ENCODE data around the gene ZNF580. TPM values are rescaled to one million over a fixed set of nuclear protein-coding genes. Genes with fewer than 3 reads are reported as not detected.

The ZNF580 gene, protein sequence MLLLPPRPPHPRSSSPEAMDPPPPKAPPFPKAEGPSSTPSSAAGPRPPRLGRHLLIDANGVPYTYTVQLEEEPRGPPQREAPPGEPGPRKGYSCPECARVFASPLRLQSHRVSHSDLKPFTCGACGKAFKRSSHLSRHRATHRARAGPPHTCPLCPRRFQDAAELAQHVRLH
- polyA plus RNA-seq (ENCODE audit: insufficient read length in 3 of 3): 10 to 100 TPM; 33.3 to 39.6 (median 38.2) TPM

DNA sequence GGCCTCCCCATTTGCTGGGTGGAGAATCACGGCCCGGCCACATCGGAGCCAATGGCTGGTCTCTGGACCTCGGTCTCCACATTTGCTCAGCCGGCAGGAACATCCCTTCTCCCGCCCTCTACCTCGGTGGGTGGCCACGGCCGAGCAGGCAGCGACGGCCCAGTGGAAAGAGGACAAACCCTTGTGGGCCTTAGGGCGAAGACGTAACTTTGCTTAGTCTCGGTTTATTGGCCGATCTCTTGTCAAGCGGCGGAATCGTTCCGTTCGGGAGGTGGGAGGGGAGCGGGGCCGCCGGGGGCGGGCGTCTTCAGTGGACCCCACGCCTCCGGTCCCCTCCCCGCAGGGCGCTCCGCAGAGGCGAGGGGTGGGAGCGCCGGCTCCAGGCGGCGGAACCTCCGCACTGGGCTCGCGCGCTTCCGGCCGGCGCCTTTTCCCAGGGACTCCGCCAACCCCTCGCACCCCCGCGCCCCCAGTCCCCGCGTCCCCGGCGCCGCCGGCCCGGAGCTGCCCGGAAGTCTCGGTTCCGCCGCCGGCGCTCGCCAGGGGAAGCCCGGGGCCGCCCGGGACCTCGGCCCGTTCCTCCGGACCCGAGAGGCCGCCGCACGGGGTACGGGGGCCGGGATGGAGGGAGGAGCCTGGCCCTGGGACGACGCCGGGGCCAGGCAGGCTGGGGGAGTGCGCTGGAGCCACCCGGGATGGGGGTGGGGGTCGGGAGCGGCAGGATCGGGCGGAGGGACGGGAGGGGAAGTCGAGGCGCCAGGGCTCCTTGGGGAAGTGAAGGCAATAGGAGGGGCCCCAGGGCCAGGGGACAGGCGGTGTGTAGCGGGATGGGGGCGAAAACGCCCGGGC is at the start of gene ZNF580:
TSS of gene ZNF580 (plus strand) at position 426 of the 849 bp plus-strand sequence. CDS start 1,507 bp downstream, outside the sequence.
- DNase-seq (ENCODE audit: low read depth in 3 of 3, low spot score in 2 of 3): no peak

DNA sequence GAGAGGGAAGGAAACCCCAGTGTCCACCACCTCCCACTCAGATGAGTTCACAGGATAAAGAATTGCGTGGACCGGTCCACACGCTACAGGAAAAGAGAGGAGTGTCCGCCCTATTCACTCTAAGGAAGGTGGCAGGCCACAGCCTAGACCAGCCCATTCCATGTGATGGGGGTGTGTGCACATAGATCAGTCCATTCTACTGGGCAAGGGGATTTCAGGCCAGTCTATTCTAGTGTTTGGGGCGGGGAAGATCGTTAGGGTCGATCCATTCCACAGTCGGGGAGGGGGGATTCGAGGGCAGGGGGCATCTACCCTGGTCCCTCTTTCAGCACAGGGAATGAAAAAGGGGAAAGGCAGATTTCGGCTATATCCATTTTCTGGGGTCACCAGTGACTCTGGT is 49.2 kb upstream of the ZNF580 start:
- no peak for DNase-seq (ENCODE audit: low read depth in 3 of 3, low spot score in 2 of 3)

DNA sequence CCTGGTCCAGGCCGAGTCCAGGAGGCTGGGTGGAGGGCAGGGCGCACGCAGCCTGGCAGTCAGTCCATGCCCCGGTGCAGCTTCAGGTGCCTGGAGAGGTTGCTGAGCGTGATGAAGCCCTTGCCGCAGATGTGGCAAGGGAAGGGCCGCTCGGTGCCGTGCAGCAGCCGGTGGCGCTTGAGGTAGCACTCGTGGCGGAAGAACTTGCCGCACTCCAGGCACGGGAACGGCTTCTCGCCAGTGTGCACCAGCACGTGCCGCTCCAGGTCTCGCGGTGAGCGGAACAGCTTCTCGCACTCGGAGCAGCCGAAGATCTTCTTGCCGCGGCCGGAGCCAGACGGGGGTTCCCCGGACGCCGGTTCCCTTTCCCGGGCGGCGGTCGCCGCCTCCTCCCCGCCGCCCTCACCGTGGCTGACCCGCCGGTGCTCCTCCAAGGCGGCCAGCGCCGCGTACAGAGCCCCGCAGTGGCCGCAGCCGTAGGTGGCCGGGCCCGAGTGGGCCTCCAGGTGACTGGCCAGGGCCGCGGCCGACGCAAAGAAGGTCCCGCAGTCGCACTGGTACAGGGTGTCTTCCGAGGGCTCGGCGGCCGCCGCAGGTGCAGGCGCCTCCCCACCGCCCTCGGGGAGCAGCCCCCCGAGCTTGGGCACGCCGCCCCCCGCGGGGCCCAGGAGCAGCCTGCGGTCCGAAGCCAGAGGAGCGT is 48.3 kb upstream of the ZNF580 start:
- DNase-seq (ENCODE audit: low read depth in 3 of 3, low spot score in 2 of 3): no peak

DNA sequence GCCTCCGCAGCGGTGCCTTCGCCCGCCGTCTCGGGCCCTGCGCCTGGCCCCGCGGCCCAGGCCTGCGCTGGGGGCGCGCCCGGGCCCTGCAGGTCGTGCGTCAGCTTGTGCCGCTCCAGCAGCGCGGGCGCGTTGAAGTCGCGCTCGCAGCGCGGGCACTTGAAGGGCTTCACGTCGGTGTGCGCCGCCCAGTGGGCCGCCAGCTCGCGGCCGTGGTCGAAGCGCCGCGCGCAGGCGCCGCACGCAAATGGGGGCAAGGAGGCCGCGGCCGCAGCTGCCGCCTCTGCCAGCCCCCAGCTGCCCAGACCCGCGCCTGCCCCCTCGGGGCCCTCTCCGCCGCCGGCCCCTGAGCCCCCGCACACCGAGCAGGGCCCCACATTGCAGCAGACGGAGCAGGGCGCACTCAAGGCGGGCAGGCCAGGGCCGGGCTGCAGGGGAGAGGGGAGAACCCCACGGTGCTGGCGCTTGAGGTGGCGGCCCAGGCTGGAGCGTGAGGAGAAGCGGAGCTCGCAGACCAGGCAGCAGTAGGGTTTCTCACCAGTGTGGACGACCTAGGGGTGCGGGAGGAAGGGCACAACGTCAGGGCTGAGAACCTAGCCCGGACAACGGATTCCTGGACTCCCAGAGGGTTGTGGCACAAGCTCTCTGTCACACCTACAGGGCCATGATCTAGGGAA is 47.6 kb upstream of the ZNF580 start:
- no peak for DNase-seq (ENCODE audit: low read depth in 3 of 3, low spot score in 2 of 3)

DNA sequence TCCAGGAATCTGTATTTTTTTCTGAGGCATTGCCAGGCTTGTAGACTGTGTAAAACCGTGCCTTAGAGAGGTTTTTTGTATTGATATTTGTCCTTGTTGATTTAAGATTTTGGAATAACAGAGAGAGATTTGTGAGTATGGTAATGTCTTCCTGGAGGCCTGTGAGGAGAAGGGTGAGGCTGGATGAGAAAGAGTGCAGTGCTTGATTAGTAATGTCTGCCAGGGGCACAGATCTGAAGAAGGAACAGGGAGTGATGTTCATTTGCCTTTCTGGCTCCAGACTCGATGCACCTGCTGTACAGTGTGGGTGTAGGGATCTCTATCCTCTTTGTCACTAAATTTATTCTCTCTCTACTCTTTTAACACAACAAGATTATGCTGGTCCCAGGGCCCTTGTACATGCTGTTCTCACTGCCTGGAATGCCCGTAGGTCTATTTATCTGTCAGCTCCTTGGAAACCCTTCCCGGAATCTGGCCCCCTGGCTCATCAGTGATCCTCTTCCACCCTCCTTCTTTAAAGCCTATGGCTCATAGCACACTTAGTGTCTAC is 45.7 kb upstream of the ZNF580 start:
- no peak for DNase-seq (ENCODE audit: low read depth in 3 of 3, low spot score in 2 of 3)

DNA sequence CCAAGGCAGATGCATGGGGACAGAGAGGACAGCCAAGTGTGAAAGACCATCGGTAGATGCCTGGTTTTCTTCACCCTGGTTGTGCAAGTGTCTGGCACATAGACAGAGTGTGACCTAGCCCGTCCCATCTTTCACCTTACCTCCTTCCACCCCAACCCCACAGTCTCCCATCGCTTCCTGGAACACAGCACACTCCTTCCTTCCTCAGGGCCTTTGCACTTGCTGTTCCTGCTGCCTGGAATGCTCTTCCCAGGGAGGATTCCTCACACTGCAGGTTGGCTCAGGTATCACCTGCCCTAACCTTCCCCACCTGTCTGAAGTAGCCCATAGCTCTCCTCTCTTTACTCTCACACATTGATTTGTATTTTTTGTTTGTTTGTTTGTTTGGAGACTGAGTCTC is 44.5 kb upstream of the ZNF580 start:
- no peak for DNase-seq (ENCODE audit: low read depth in 3 of 3, low spot score in 2 of 3)

DNA sequence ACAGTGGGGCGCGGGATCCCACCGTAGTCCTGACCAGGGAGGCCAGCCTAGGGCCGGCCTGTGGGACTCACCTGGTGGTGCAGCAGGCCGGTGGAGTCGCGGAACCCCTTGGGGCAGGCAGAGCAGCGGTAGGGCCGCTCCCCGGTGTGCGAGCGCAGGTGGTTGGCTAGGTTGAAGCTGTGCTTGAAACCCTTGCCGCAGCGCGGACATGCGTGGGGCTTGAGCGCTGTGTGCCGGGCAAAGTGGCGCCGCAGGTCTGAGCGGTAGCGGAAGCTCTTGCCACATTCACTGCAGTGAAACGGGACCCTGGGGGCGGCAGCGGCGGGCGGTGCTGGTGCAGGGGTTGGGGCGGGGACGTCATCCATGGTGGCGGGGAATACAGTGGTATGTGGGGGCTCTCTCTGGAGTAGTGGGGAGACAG is 43.3 kb upstream of the ZNF580 start:
- DNase-seq (ENCODE audit: low read depth in 3 of 3, low spot score in 2 of 3): no peak

DNA sequence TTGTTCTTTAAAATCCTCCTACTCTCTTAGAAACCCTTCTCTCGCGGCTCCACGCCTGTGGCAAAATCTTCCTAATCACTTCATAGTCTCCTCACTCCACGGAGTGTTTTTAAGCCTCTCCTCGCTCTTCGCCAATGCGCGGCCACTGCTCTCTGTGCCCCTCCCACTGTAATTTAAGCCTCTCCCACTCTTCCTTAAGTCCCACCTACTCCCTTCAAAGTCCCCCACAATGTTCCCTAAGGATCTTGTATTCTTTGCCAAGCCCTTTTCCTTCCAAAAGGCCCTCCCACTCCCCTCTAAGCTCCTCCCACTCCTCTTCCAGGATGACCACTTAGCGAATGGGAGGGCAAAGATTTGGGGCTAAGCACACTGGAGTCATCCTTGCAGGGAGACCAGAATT is 42.8 kb upstream of the ZNF580 start:
- DNase-seq (ENCODE audit: low read depth in 3 of 3, low spot score in 2 of 3): no peak

DNA sequence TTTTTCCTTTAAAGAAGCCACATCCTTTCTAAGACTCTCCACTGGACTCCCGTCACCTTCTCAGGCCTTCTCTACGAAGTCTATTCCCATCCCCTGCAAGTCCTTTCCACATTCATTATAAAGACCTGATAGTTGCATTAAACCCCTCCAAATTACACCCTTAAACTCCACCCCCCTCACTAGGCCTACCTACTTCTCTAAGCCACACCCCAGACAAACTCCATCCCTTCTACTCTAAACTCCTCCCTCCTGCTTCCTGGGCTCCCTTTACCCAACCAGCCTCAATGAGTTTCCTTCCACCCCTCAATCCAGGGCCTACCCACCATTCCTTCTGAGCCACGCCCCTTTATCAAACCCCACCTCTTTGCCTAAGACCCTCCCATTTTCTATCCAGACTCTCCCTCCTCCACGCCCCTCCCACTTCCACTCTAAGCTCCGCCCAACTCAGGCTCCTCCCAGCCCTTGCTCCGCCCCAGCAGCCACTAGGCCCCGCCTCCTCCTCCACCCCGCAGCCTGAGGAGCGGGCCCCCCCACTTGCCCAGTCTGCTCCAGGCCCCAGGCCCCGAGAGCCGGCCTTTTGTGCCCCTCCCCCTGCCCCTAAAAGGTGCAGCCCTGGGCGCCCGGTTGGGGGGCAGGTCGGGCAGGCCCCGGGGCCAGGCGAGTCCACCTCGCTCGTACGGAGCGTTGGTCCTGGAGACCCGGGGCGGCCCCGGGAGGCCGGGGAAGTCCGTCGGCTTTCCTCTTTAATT is 41.9 kb upstream of the ZNF580 start:
- DNase-seq (ENCODE audit: low read depth in 3 of 3, low spot score in 2 of 3): peak in 1 of 3 donors; percentile 81

DNA sequence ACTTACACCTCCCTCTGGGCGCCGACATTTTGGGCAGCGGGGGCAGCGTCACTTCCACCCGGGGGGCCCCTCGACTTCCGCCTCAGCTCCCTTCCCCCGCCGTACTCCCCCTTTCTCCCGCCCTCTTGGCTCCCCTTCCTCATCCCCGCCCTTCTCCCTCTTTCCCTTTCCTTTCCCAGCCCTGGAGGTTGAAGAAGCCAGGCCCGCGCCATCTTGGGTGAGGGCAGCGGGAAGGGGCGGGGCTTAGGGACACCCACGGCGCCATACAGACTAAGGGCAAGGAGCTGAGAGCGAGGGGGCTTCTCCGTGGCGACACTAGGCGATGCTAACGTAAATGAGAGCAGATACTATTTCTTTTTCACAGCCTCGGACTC is 41.3 kb upstream of the ZNF580 start, which contains the start of gene FIZ1:
TSS of gene FIZ1 (minus strand) at position 50 of the 374 bp plus-strand sequence. CDS start 1,652 bp downstream, outside the sequence.
- peak; percentile 99 to 100 (median 99) for DNase-seq (ENCODE audit: low read depth in 3 of 3, low spot score in 2 of 3)

DNA sequence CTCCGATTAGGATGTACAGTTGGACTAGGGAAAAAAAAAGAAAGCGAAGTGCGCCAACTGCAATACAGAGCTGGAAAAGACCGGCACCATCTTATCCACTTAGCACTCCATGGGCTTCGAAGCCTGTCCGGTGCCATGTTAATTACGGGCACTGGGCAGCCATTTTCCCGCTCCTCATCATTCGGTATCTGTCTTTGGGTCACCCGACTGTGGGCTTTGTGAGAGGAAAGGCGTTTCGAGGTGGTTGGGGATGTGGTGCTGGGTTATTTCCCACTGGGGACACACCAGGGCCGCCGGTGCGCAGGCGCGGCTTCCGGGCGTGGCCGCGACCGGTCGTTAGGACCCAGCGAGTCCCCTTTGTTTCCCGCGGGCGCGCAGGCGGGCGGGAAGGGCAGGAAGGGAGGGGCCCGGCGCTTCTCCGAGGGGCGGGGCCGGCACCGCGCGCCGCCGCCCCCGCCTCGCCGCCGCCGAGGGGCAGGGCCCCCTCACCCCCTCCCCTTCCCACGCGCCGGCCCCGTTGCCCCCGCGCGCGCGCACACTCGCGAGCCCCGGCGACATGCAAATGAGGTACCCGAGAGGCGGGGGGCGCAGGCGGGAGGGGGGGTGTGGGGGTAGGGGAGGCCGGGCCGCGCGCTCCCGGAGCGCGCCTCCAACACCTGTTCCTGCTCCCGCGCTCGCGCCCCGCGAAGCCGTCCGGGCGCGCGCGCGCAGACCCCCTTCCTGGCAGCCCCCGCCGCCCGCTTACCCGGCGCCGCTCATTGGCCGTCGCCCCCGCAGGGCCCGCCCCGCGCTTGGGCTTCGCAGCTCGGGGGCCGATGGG is 40.8 kb upstream of the ZNF580 start, which contains the start of gene ZNF524:
TSS of gene ZNF524 (plus strand) at position 447 of the 820 bp plus-strand sequence. CDS start 1,825 bp downstream, outside the sequence.
- DNase-seq (ENCODE audit: low read depth in 3 of 3, low spot score in 2 of 3): peak in 2 of 3 donors; percentile 93 to 98

DNA sequence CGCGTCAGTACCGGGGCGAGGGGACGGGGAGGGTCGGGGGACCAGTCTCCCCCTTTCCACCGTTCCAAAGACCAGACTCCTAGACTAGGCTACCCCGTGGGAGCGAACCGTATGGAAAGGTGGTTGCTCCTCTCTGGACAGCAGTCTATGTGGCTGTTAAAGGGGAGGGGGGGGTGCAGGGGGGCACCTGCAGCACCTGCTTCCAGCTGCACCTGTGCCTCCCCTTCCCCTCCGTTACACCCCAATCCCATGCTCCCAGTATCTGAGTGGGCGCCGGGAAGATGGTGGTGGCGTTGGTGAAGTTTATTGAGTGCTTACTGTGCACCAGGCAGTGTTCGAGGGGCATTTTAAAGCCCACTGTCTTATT is 40.2 kb upstream of the ZNF580 start:
- no peak for DNase-seq (ENCODE audit: low read depth in 3 of 3, low spot score in 2 of 3)

DNA sequence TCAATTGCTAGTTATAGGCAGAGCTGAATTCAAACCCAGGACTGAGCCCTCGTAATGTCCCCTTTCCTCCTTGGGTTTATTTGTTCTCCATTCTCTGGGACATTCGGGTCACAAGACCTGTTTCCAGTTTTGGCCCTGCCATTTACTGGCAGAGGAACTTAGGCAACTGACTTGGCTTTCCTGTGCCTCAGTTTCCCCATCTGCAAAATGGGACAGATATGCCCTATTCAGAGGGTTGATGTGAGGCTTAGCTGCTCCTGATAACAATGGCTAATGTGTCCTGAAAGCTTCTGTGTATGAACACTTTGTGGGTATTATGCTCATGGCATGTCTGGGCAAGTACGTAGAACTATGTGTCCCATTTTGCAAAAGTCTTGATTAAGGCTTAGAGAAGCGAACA is 39.7 kb upstream of the ZNF580 start:
- no peak for DNase-seq (ENCODE audit: low read depth in 3 of 3, low spot score in 2 of 3)

DNA sequence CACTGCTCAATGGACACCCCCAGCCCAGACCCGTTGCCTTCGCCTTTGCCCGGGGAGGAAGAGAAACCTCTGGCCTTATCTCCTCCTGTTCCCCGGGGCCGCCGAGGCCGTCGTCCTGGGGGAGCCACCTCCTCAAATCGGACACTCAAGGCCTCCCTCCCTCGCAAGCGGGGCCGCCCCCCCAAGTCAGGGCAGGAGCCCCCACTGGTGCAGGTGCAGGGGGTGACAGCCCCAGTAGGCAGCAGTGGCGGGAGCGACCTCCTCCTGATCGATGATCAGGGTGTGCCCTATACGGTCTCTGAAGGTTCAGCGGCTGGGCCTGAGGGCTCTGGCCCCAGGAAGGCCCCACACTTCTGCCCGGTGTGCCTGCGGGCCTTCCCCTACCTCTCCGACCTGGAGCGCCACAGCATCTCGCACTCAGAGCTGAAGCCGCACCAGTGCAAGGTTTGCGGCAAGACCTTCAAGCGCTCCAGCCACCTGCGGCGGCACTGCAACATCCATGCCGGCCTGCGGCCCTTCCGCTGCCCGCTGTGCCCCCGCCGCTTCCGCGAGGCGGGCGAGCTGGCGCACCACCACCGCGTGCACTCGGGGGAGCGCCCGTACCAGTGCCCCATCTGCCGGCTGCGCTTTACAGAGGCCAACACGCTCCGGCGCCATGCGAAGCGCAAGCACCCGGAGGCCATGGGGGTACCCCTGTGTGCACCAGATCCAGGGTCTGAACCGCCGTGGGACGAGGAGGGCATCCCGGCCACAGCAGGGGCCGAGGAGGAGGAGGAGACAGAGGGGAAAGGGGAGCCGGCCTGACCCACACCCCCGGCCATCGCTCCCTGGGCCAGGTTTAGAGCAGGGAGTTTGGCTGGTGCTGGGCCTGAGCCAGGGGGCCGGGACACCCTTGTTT is 38.4 kb upstream of the ZNF580 start:
- DNase-seq (ENCODE audit: low read depth in 3 of 3, low spot score in 2 of 3): no peak

DNA sequence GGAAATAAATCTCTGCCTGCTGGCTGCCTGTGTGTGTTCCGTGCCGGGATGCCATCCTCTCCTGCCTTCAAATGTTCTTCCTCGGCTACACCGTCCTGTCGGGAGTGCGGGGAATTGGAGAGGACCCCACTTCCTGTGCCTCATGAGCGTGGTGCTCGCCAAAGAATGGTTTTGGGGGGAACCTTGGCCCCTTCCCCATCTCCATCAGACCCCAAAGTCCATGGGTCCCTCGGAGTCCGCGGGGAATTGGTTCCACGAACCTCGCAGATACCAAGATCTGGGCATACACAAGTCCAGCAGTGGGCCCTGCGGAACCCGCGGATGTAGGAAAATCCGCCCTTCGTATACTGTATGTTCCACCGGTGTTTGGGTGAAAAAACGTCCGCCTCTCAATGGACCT is 37.7 kb upstream of the ZNF580 start:
- no peak for DNase-seq (ENCODE audit: low read depth in 3 of 3, low spot score in 2 of 3)

DNA sequence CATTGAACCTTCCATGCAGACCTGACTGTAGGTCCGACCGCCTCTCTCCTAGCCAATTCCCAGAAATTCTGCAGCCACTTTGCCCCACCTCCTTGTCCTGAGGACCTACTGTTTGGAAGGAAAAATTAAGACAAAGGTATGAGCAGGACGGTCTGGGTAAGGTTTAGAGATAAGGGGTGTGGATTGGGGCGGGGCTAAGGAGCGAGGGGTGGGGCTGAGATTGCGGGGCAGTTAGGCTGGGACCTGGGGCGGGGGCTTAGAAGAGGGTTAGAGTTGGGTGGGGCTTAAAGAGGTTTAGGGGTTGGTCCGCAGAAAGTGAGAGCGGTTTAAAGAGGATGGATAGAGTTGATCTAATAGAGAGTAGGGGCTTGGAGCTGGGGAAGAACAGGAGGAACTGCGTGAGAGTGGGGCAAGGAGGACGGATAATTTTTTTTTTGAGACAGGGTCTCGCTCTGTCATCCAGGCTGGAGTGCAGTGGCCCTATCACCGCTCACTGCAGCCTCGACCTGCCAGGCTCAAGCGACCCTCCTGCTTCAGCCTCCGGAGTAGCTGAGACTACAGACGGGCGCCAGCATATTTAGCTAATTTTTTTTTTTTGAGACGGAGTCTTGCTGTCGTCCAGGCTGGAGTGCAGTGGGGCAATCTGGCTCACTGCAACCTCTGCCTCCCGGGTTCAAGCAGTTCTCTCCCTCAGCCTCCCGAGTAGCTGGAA is 37.1 kb upstream of the ZNF580 start:
- no peak for DNase-seq (ENCODE audit: low read depth in 3 of 3, low spot score in 2 of 3)

DNA sequence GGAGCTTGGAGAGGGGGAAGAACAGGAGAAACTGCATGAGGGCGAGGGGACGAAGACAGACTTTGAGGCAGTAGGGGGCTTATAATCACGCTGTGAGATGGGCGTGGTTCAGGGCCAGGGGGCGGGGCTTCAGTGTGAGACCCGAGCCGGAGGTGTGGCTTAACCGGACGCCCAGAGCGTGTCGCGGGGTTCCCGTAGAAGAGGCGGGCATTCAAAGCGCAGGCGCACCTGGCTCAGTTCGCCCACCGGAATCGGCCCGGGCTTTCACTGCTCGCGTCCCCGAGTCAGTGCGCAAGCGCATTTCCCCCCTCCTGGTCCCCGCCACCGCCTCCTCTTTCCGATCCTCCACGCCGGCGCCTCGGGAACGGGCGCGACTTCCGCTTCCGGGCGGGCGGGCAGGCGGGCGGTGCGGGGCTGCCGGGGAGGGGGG is 35.6 kb upstream of the ZNF580 start:
- DNase-seq (ENCODE audit: low read depth in 3 of 3, low spot score in 2 of 3): peak in 2 of 3 donors; percentile 90 to 95
